Skeletal muscle tissue (tissue), 1 donor: ENCODE measurements around the gene ZNF784. TPM values are rescaled to one million over a fixed set of nuclear protein-coding genes. Genes with fewer than 3 reads are reported as not detected.

ENCODE experiments used
- total RNA-seq: library from RNA; depleted of rRNA; stranded (reverse); fragments of >200 nt; gene quantifications from one replicate; pipeline ENCODE4 v1.2.3, GENCODE V29; 2014

The ZNF784 gene
- total RNA-seq, 1 donor from 2014 or later = 8.9 TPM

Other genes starting within 250 kb of the ZNF784 start
- not detected for gene TMEM190, start 247.7 kb downstream of the ZNF784 start, total RNA-seq
- not detected for gene TMEM238, start 240.3 kb downstream of the ZNF784 start, total RNA-seq
- gene RPL28, start 238.6 kb downstream of the ZNF784 start, total RNA-seq = 229 TPM
- gene UBE2S, start 216.8 kb downstream of the ZNF784 start, total RNA-seq = 11.0 TPM
- gene SHISA7, start 181.3 kb downstream of the ZNF784 start, total RNA-seq = not detected
- 25.1 TPM for gene ISOC2, start 162.9 kb downstream of the ZNF784 start, total RNA-seq
- not detected for gene C19orf85, start 159.8 kb downstream of the ZNF784 start, total RNA-seq
- 0.52 TPM for gene ZNF628, start 147.9 kb downstream of the ZNF784 start, total RNA-seq
- gene NAT14, start 139.4 kb downstream of the ZNF784 start, total RNA-seq = 8.4 TPM
- 17.7 TPM for gene SSC5D, start 136.1 kb downstream of the ZNF784 start, total RNA-seq
- gene SBK2, start 87.4 kb downstream of the ZNF784 start, total RNA-seq = 1.0 TPM
- not detected for gene SBK3, start 79.0 kb downstream of the ZNF784 start, total RNA-seq
- gene ZNF579, start 43.7 kb downstream of the ZNF784 start, total RNA-seq = 1.6 TPM
- under 0.01 TPM for gene FIZ1, start 25.0 kb downstream of the ZNF784 start, total RNA-seq
- 4.7 TPM for gene ZNF524, start 24.3 kb downstream of the ZNF784 start, total RNA-seq
- 1.0 TPM for gene ZNF865, start 18.9 kb downstream of the ZNF784 start, total RNA-seq
- 2.1 TPM for gene ZNF580, start 16.4 kb upstream of the ZNF784 start, total RNA-seq
- 17.2 TPM for gene ZNF581, start 19.1 kb upstream of the ZNF784 start, total RNA-seq
- 3.1 TPM for gene CCDC106, start 23.6 kb upstream of the ZNF784 start, total RNA-seq
- 52.2 TPM for gene U2AF2, start 30.5 kb upstream of the ZNF784 start, total RNA-seq
- 5.7 TPM for gene EPN1, start 50.7 kb upstream of the ZNF784 start, total RNA-seq
- not detected for gene NLRP9, start 113.8 kb upstream of the ZNF784 start, total RNA-seq
- gene RFPL4A, start 134.5 kb upstream of the ZNF784 start, total RNA-seq = 0.52 TPM
- gene RFPL4AL1, start 144.6 kb upstream of the ZNF784 start, total RNA-seq = not detected
- under 0.01 TPM for gene NLRP11, start 207.4 kb upstream of the ZNF784 start, total RNA-seq
- gene NLRP4, start 212.0 kb upstream of the ZNF784 start, total RNA-seq = not detected